Measurements from ENCODE around the gene SLC12A5. TPM values are rescaled to one million over a fixed set of nuclear protein-coding genes. Genes with fewer than 3 reads are reported as not detected.

Gene SLC12A5
- total RNA-seq, 1 experiment from 2014 or later, result 7.2 TPM

GRCh38 chr20:46107061-46107460, 78.0 kb downstream of the SLC12A5 start (continued):
- TF ChIP-seq PRDM15 (CRISPR knock-in tag; IDR thresholded peaks at IDR 0.05) (no peak), FOXP4 (CRISPR knock-in tag; IDR thresholded peaks at IDR 0.05) (no peak), USF2 (CRISPR knock-in tag; IDR thresholded peaks at IDR 0.05) (no peak), GABPB1 (CRISPR knock-in tag; IDR thresholded peaks at IDR 0.05) (no peak), ZNF396 (CRISPR knock-in tag; IDR thresholded peaks at IDR 0.05; ENCODE audit: borderline replicate concordance) (no peak), PREB (CRISPR knock-in tag; IDR thresholded peaks at IDR 0.05; ENCODE audit: borderline replicate concordance) (no peak), GTF2I (CRISPR knock-in tag; conservative IDR thresholded peaks at IDR 0.05) (no peak), ZNF532 (CRISPR knock-in tag; IDR thresholded peaks at IDR 0.05; ENCODE audit: borderline replicate concordance) (no peak)

- DNase-seq (ENCODE audit: low spot score) (no peak), ATAC-seq (no peak)
- CTCF ChIA-PET, result interaction anchor here (1.1 to 1.9 kb wide), 2 partner anchors 8 to 86 kb away, joined by 3 to 6 read pairs; no protein-coding TSS in a partner anchor
- Mint-ChIP-seq H3K27me3 (ENCODE audit: low read depth) (peaks cover 27% of the 10 kb centered on the region), H3K36me3 (no peaks in the 10 kb centered on the region), H3K4me3 (no peak overlapping the region), H3K27ac (no peak overlapping the region), H3K9me3 (no peaks in the 10 kb centered on the region), H3K4me1 (no peaks in the 10 kb centered on the region)
- POLR2A ChIA-PET, result no interaction called here
- no peak for TF ChIP-seq JUN (CRISPR knock-in tag; IDR thresholded peaks at IDR 0.05)
- TF ChIP-seq ELF4 (CRISPR knock-in tag; IDR thresholded peaks at IDR 0.05; ENCODE audit: low read depth), result no peak
- TF ChIP-seq AR (CRISPR knock-in tag; IDR thresholded peaks at IDR 0.05), result no peak
- TF ChIP-seq ZBTB21 (CRISPR knock-in tag; IDR thresholded peaks at IDR 0.05; ENCODE audit: borderline replicate concordance), result no peak
- TF ChIP-seq ATF1 (CRISPR knock-in tag; IDR thresholded peaks at IDR 0.05), result no peak
- no peak for TF ChIP-seq SMAD4 (CRISPR knock-in tag; IDR thresholded peaks at IDR 0.05)
- no peak for TF ChIP-seq IRF2 (CRISPR knock-in tag; IDR thresholded peaks at IDR 0.05; ENCODE audit: borderline replicate concordance, low read depth)
- TF ChIP-seq CREM (CRISPR knock-in tag; IDR thresholded peaks at IDR 0.05), result no peak
- no peak for TF ChIP-seq CDX4 (CRISPR knock-in tag; IDR thresholded peaks at IDR 0.05; ENCODE audit: borderline replicate concordance)
- TF ChIP-seq ZMAT4 (CRISPR knock-in tag; IDR thresholded peaks at IDR 0.05), result no peak
- no peak for TF ChIP-seq ZNF138 (CRISPR knock-in tag; conservative IDR thresholded peaks at IDR 0.05)
- no peak for TF ChIP-seq JAZF1 (CRISPR knock-in tag; IDR thresholded peaks at IDR 0.05)
- TF ChIP-seq GABPB1 (CRISPR knock-in tag; IDR thresholded peaks at IDR 0.05), result no peak
- no peak for TF ChIP-seq CBFB (CRISPR knock-in tag; IDR thresholded peaks at IDR 0.05; ENCODE audit: low read depth)
Observed at GRCh38 chr20:46108435-46108841, 79.4 kb downstream of the SLC12A5 start.
